GM19351 (cell line): ENCODE measurements around the gene GUCY1A1.

ENCODE experiments used
- ATAC-seq: cut with Tn5 transposase; IDR thresholded peaks from one replicate; pipeline ENCODE4 v1.9.1; 2021; ENCODE audit warnings: mild to moderate bottlenecking, moderate library complexity; ENCODE audit not compliant: unreplicated experiment

Gene GUCY1A1

GRCh38 chr4:155657985-155658680, 8.5 kb upstream of the GUCY1A1 start:
- no peak for ATAC-seq

DNA sequence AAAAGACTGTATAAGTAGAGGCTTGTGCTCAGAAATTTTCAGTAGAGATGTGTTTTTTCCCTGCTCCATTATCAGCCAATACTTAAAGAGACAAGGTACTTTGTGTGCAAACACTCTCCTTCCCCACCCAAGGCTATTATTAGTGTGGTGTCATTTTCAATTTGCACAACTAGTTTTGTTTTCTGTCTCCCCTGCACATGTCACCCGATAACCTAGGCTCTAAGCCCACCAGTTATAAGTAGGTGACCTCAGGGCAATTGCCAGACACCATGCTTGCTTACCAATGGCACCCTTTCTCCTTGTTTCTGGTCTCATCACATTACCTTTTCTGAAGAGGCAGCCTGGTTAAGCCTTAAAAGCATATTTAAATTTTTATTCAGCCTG, 8.0 kb upstream of the GUCY1A1 start:
- ATAC-seq = no peak

DNA sequence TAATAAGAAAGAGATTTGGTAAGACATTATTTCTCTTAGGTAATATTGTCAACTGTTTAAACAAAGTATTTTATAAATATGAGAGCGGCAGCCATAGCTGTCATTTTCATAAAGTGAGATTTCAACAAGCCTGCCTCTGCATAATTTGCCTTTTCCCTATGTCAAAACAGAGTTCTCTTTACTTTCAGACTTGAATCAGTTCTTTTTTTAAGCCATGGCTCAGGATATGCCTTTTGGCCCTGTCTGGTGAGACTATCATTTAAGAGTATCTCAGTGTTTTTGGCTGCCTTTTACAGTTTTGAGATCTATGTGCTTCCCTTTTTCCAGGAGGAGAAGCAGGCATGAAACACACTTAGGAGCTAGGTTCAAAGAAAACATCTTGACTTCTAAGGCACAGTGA, 7.5 kb upstream of the GUCY1A1 start:
- no peak for ATAC-seq

DNA sequence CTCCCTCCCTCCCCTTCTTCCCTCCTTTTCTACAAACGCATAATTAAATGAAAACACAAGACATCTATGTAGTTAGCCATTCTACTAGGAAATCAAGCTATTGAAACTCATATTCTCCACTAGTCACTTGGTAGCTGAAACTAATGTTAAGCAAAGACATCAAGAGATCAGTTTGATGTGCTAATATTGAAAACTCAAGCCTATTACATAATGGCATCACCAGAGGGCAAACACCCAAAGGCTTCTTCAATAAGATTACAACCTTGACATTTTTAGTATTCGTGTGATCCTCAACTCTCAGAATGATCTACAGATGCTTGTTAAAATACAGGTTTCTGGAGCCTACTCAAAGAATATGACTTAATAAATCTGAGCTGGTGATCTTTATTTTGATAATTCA, 6.2 kb upstream of the GUCY1A1 start:
- no peak for ATAC-seq

- no peak for ATAC-seq
Observed at GRCh38 chr4:155665054-155665453, 1.6 kb upstream of the GUCY1A1 start.

- ATAC-seq = peak; percentile 62
Observed at GRCh38 chr4:155667222-155667567, 547 bp downstream of the GUCY1A1 start.

DNA sequence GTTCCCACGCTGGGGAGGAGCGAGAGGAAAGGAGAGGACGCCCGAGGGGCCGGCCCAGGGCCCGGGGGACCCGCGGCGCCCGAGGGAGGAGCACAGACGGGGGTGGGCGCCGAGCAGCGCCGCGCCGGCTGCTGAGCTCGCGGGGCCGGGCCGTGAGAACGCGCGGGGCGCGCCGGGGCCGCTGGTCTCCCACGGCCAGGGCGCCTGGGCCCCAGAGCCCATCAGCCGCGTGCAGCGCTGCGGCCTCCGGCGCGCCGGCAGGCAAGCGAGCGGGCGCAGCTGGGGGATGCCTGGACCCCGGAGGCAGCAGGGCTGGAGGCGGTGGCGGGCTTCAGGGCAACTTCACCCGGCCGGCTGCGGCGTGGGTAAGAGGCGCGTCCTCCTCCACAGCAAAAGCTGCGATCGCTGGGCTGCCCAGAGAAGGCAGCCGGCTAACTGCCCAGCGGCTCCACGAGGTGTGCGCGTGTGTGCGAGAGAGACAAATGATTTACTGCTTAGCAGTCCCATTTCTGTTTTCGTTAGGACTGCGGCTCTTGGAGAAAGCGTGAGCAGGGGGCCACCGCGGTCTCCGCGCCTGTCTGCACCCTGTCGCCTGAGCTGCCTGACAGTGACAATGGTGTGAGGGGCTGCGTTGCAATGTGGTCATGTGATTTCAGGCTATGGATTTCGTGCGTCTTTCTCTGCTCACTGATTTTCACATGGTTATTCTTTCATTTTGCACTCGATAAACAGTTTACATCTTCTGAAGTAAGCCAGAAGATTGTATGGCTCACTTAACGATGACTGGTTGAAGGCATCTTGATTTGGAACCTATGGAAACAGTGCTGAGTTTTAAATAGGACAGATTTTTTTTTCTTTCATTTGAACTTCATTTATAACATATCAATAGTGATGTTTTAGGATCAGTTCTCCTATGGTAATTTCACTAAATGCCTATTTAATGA, 1.2 kb downstream of the GUCY1A1 start:
- peak; percentile 51 for ATAC-seq

- ATAC-seq = no peak
Observed at GRCh38 chr4:155668707-155669220, 2.1 kb downstream of the GUCY1A1 start.

GRCh38 chr4:155672342-155672741, 5.7 kb downstream of the GUCY1A1 start:
- no peak for ATAC-seq

DNA sequence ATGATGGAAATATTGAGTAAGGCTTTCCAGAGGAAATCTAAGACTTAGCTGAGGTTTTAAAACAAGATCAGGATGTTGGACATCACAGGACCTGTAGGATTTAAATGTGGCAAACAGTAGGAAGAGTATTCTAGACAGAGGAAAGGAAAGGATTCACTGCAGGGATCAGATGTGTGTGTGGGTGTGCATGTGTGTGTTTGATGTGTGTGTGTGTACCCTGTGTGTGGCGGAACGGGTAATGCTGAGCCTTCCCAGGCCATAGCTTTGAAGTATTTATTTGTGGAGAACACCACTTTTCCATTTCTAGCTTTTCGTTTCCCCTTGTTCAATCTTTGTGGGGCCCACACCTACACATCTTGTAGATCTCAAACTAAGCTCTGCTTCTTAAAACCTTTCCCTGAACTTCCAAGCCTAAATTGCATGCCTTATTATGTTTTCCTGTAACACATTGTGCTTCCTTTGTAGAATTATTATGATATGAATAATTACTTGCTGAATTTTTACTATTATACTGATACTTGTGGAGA, 6.9 kb downstream of the GUCY1A1 start:
- ATAC-seq = no peak

DNA sequence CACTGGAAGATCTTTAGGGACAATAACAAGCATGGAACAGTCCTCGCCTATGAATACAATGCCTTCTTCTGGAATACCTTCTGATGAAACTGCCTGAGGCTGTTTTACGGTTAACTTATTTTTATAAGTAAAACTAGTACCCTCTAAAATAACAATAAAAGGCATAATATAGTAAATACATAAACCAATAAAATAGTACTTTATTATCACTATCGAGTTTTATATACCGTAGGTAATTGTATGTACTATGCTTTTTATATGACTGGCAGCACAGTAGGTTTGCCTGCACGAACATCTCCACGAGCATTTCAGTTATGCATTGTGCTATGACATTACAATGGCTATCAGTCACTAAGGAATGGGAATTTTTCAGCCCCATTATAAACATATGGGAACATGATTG, 8.0 kb downstream of the GUCY1A1 start:
- ATAC-seq = no peak

DNA sequence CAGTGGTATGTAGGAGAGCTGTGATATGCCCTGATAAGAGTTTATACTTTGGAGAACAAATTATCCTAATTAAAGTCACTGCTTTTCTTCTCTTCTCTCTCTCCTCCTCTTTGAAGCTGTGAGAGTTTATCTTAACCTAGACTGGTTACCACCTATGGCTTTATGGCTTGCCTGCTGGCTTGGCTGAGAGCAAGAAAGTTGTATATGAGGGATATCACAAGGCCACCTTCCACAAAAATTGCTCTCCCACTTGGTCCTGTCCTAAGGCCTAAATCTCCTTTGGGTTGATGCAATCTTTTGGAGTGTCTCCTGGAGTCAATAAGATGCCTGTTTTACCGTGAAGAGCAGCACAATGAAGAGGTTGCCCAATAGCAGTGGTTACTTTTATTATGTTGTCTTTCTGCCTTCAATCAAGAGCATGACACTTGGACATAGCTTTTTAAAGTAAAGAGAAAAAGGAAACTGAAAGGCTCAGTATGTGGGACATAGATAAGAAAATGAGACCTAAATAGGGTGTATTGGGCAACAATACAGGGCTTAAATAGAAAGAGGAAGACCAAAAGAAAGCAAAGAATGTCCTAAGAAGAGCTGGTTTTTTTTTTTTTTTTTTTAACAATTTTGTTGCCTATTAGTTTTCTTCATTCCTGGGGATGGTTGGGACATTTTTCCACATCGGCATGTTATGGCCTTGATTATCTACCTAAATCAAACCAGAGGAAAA, 9.2 kb downstream of the GUCY1A1 start:
- ATAC-seq = peak; percentile 93

DNA sequence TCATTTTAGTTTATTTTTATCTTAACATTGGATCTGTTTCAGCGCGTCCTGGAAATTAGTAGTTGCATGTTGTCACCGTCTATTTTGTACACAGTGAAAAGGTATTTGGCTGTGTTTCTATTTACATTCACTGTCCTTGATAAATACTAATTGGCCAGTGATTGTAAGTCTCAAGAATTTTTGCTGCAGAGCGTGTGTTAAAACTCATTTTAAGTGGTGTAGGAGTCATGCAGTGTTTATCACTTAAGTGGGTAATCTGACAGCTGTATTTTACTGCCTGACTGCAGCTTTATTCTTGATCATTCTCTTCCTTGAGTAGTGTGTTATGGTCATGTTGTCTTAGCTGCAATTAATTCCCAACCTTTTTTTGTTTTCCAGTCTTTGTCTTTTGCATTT, 9.8 kb downstream of the GUCY1A1 start:
- no peak for ATAC-seq

- no peak for ATAC-seq
Observed at GRCh38 chr4:155678011-155678410, 11.4 kb downstream of the GUCY1A1 start.

- no peak for ATAC-seq
Observed at GRCh38 chr4:155679343-155679742, 12.7 kb downstream of the GUCY1A1 start.

DNA sequence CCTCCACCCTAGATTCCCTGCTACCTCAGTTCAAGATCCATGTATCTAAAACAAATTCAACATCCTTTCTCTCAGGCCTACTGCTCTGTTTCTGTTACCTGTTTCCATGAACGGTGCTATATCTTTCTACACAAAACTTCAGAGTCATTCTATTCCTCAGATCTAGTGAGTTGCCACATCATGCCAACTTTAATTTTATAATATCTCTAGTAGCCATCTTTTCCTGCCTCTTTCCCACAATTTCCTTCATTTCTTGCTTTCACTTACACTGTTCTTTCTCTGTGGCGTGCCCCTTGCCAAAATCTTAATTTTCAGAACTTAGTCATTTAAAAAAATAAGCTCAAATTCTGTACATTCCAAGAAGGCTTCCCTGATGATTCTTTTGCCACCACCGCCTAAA, 15.2 kb downstream of the GUCY1A1 start:
- no peak for ATAC-seq

DNA sequence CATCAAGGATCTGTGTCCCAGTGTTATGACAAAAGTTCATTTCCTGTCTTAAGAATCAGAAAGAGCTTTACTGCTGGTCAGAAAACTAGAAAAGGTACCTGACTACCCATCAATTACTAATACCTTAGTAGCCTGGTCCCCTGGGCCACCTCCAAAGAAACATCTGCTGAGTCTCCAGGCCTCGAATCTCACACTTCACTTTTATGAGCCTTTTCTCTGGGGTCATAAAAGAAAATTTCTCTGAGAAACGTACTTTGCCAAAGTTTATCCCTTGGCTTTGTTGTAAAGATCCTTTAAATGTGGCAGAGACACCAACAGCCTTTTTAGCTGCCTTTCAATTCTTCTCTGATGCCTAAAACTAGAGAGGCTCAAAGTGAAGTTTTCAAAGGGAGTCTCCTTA, 17.8 kb downstream of the GUCY1A1 start:
- no peak for ATAC-seq

DNA sequence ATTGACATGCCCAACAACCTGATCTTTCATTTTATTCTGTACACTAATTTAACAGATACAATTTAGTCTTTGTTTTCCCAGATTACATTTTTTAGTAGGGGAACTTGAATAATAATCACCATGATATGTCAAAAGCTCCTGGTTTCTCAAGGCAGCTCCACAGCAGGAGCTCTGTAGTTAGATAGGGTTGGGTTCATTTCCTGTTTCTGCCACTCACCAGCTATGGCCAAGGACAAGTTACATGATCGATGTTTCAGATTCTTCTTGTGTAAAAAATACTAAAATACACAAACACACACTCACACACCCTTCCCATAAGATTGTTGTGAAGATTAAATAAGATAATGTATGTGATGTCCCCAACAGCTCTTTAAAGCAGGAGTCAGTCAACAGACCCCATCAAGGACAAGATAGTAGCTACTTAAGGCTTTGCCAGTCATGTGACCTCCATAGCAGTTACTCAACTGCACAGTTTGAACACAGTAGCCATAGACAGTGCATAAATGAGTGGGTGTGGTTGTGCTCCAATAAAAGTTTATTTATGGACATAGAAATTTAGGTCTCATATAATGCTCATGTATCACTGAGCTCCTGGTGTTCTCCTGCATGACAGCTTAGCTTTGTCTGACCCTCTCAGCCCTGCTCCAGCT, 18.4 kb downstream of the GUCY1A1 start:
- ATAC-seq = no peak

GRCh38 chr4:155687380-155687982, 20.8 kb downstream of the GUCY1A1 start:
- ATAC-seq = no peak

GRCh38 chr4:155688211-155688610, 21.6 kb downstream of the GUCY1A1 start:
- no peak for ATAC-seq
